ENCODE measurements around the gene PTPRS. TPM values are rescaled to one million over a fixed set of nuclear protein-coding genes. Genes with fewer than 3 reads are reported as not detected.

PTPRS gene
- total RNA-seq, 1 donor from 2014 or later = 234 TPM

DNA sequence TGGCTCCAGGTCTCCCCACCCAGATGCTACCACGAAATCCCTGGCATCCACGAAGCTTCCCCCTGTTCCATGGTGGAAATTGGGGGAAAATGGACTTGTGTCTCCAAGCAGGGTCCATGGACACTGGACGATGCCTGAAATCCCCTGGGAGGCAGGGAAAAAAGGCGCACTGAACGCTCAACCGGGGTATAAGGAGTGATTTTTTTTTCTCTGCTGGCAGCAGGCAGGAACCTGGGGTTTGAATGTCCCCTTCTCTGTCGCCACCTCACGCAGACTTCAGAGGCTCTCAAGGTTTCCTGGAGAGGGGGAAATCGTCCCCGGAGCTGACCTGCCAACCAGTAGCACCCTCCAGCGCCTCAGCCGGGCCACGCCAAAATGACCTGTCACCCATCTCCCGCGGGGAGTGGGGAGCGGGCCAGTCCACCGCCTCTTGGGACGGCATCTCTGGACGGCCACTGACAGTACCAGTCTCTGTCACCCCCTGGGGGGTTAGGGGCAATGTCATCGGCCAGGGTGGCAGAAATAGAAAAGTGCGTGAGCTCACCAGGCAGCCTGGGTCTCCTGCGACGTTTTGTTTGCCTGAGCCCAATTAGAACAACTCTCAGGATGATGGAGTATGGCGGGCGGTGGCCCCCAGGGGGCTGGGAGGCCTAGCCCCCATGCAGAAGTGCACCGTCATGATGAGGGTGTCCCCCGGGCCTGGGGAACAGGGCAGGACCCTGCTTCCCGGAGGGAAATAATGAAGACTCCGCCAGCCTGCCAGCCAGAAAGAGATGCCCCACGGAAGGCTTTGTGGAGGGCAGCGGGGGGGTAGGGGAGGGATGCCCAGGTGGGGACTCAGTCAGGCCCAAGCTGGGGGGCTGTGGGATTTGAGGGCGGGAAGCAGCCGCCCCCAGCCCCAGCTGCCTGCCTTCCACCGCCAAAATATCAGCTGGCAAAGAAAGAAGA, 2.6 kb downstream of the PTPRS start:
- Mint-ChIP-seq H3K36me3 (ENCODE audit: insufficient read depth) (peaks cover 4% of the 10 kb centered on the region), H3K27me3 (peaks cover 22% of the 10 kb centered on the region), H3K9me3 (ENCODE audit: low read depth) (no peaks in the 10 kb centered on the region), H3K4me1 (ENCODE audit: low read depth) (peaks cover 13% of the 10 kb centered on the region), H3K27ac (no peak overlapping the region), H3K4me3 (ENCODE audit: low read depth) (peak overlapping the region; percentile 40)
- DNase-seq (ENCODE audit: low spot score, unreplicated experiment) = no peak
- TF ChIP-seq, protein P1, sequence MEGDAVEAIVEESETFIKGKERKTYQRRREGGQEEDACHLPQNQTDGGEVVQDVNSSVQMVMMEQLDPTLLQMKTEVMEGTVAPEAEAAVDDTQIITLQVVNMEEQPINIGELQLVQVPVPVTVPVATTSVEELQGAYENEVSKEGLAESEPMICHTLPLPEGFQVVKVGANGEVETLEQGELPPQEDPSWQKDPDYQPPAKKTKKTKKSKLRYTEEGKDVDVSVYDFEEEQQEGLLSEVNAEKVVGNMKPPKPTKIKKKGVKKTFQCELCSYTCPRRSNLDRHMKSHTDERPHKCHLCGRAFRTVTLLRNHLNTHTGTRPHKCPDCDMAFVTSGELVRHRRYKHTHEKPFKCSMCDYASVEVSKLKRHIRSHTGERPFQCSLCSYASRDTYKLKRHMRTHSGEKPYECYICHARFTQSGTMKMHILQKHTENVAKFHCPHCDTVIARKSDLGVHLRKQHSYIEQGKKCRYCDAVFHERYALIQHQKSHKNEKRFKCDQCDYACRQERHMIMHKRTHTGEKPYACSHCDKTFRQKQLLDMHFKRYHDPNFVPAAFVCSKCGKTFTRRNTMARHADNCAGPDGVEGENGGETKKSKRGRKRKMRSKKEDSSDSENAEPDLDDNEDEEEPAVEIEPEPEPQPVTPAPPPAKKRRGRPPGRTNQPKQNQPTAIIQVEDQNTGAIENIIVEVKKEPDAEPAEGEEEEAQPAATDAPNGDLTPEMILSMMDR (IDR thresholded peaks at IDR 0.05; ENCODE audit: unreplicated experiment) = no peak

GRCh38 chr19:5337126-5337525, 3.5 kb downstream of the PTPRS start:
- TF ChIP-seq, protein P1 (IDR thresholded peaks at IDR 0.05; ENCODE audit: unreplicated experiment) = no peak
- Mint-ChIP-seq H3K27ac (peak overlapping the region; percentile 77), H3K36me3 (ENCODE audit: insufficient read depth) (peaks cover 4% of the 10 kb centered on the region), H3K9me3 (ENCODE audit: low read depth) (no peaks in the 10 kb centered on the region), H3K4me1 (ENCODE audit: low read depth) (peaks cover 13% of the 10 kb centered on the region), H3K27me3 (peaks cover 19% of the 10 kb centered on the region), H3K4me3 (ENCODE audit: low read depth) (peak overlapping the region; percentile 40)
- DNase-seq (ENCODE audit: low spot score, unreplicated experiment) = no peak

DNA sequence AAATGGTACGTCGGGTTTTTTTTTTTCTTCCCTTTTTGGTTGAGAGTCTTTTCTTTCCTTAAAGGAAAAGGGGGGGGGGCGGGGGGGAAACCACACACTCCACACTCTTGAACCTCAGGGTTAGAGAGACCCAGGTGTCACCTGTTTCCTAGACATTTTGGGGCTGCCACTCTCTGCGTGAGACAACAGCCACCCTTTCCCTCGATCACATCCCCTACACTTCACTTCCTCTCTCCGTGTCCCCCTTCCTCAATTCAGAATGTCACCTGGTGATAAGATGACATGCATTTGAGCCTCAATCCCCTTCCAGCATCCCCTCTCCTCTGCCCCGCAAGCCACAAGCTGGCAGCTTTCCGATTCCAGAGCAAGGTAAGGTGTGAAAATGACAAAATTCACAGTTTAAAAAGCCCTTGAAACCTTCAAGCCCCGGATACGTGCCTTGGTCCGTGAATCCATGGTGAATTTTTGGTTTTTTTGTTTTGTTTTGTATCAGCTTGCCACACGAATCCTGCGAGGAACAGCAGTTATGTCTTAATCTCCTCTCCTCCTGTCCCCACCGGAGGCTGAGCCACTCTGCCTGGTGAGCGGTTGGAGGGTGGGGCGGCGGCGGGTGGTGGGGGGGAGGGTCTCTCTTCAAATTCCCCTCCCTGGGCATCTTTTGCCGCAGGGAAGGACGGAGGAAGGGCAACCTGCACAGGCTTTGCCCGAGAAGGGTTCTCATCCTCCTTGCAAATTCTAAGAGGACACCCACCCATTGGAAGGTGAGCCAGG, 4.2 kb downstream of the PTPRS start:
- H3K27ac Mint-ChIP-seq = no peak overlapping the region
- H3K9me3 Mint-ChIP-seq (ENCODE audit: low read depth) = no peaks in the 10 kb centered on the region
- H3K36me3 Mint-ChIP-seq (ENCODE audit: insufficient read depth) = peaks cover 4% of the 10 kb centered on the region
- peaks cover 16% of the 10 kb centered on the region for H3K27me3 Mint-ChIP-seq
- peaks cover 13% of the 10 kb centered on the region for H3K4me1 Mint-ChIP-seq (ENCODE audit: low read depth)
- TF ChIP-seq, protein P1 (IDR thresholded peaks at IDR 0.05; ENCODE audit: unreplicated experiment) = no peak
- H3K4me3 Mint-ChIP-seq (ENCODE audit: low read depth) = no peak overlapping the region
- no peak for DNase-seq (ENCODE audit: low spot score, unreplicated experiment)

DNA sequence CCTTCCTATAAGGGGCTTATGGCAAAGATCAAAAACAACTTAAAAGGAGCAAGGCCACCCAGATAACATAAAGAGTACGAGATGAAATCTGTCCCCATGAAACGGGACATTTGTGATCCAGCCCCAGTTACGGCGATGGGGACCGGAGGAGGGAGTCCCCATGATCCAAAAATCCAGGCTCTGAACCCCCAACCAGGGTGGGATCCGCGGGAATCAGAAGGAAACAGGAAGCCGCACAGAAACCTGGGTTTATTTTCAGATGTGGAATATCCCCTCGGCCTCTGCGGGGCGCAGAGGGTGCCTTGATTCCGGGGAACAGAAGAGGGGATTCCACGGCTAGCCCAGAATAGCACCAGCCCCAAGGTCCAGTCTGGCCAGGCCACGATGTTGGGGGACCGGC, 5.0 kb downstream of the PTPRS start:
- Mint-ChIP-seq H3K4me3 (ENCODE audit: low read depth) (no peak overlapping the region), H3K27ac (no peak overlapping the region), H3K27me3 (peaks cover 16% of the 10 kb centered on the region), H3K4me1 (ENCODE audit: low read depth) (peaks cover 13% of the 10 kb centered on the region), H3K36me3 (ENCODE audit: insufficient read depth) (peaks cover 4% of the 10 kb centered on the region), H3K9me3 (ENCODE audit: low read depth) (no peaks in the 10 kb centered on the region)
- TF ChIP-seq, protein P1 (IDR thresholded peaks at IDR 0.05; ENCODE audit: unreplicated experiment) = no peak
- DNase-seq (ENCODE audit: low spot score, unreplicated experiment) = no peak

- TF ChIP-seq, protein P1 (IDR thresholded peaks at IDR 0.05; ENCODE audit: unreplicated experiment) = no peak
- H3K27me3 Mint-ChIP-seq = peaks cover 16% of the 10 kb centered on the region
- no peak for DNase-seq (ENCODE audit: low spot score, unreplicated experiment)
- H3K36me3 Mint-ChIP-seq (ENCODE audit: insufficient read depth) = peaks cover 4% of the 10 kb centered on the region
- no peak overlapping the region for H3K4me3 Mint-ChIP-seq (ENCODE audit: low read depth)
- H3K27ac Mint-ChIP-seq = no peak overlapping the region
- H3K9me3 Mint-ChIP-seq (ENCODE audit: low read depth) = no peaks in the 10 kb centered on the region
- H3K4me1 Mint-ChIP-seq (ENCODE audit: low read depth) = peaks cover 13% of the 10 kb centered on the region
Measured at GRCh38 chr19:5334824-5335500, 5.7 kb downstream of the PTPRS start.
